H1 (cell line): ENCODE data around the gene OR8I2. TPM values are rescaled to one million over a fixed set of nuclear protein-coding genes. Genes with fewer than 3 reads are reported as not detected.

ENCODE experiments used
- CTCF ChIA-PET: fragments of 300-600 bp; sonication (Branson Sonifier 250); formaldehyde crosslinking; loops from one replicate; lab custom pipeline; 2021; ENCODE audit not compliant: partially characterized antibody; lab: Charles Lee
- POLR2A ChIA-PET: fragments of 300-600 bp; sonication (Branson Sonifier 250); formaldehyde crosslinking; loops from one replicate; lab custom pipeline; 2021; ENCODE audit warnings: inconsistent platforms; ENCODE audit not compliant: partially characterized antibody; lab: Charles Lee
- DNase-seq, 2 experiments: peaks; one replicate each; pipeline versions ENCODE4 v3.0.0 to v3.0.0-alpha.2; 2010 to 2022; ENCODE audit warnings: low spot score in 2 of 2, low read depth in 1 of 2, mixed read lengths in 1 of 2
- FAIRE-seq: peaks from 2 replicates; lab custom pipeline; 2011; peaks lifted over from hg19 to GRCh38; lab: Jason Lieb, UNC
- H2AFZ ChIP-seq: 2 replicates; pipeline ENCODE4 v1.8.1; 2012; ENCODE audit warnings: low read length, inconsistent platforms
- H2AK5ac ChIP-seq: 2 replicates; pipeline ENCODE4 v1.6.1; 2013; ENCODE audit warnings: low read depth, low read length
- H2BK120ac ChIP-seq: replicated peaks from 2 replicates; pipeline ENCODE3; 2013; ENCODE audit warnings: low read depth, low read length, inconsistent platforms
- H2BK12ac ChIP-seq: 2 replicates; pipeline ENCODE4 v1.6.1; 2013; ENCODE audit warnings: low read depth, low read length
- H2BK15ac ChIP-seq: 2 replicates; pipeline ENCODE4 v1.6.1; 2013; ENCODE audit warnings: low read length
- H2BK20ac ChIP-seq: 2 replicates; pipeline ENCODE4 v1.6.1; 2013; ENCODE audit warnings: low read length
- H2BK5ac ChIP-seq: 2 replicates; pipeline ENCODE4 v1.6.1; 2013; ENCODE audit warnings: low read depth, low read length
- H3K14ac ChIP-seq: 2 replicates; pipeline ENCODE4 v1.6.1; 2013; ENCODE audit warnings: inconsistent platforms; ENCODE audit not compliant: insufficient read length
- H3K18ac ChIP-seq: 2 replicates; pipeline ENCODE4 v1.6.1; 2013; ENCODE audit warnings: low read length; ENCODE audit errors: extremely low read depth
- H3K23ac ChIP-seq: 2 replicates; pipeline ENCODE4 v1.6.1; 2013; ENCODE audit warnings: inconsistent platforms; ENCODE audit not compliant: insufficient read length
- H3K23me2 ChIP-seq: 2 replicates; pipeline ENCODE4 v1.6.1; 2013; ENCODE audit warnings: low read depth, low read length
- H3K27ac ChIP-seq: 2 replicates; pipeline ENCODE4 v1.6.1; 2011; ENCODE audit warnings: low read depth, low read length, inconsistent platforms
- H3K27me3 ChIP-seq, 4 experiments: replicated peaks in 1 of 4; 1 replicate in 1 of 4; 2 replicates in 3 of 4; pipeline versions ENCODE4 v1.6.1 to v1.8.1; 2011 to 2013; ENCODE audit warnings: low read length in 3 of 4, mild to moderate bottlenecking in 3 of 4, inconsistent platforms in 2 of 4, mixed read lengths in 2 of 4, moderate library complexity in 1 of 4; ENCODE audit not compliant: control insufficient read depth in 3 of 4, insufficient read depth in 3 of 4; ENCODE audit errors: extremely low read depth in 1 of 4
- H3K36me3 ChIP-seq, 4 experiments: 2 replicates each; pipeline versions ENCODE4 v1.6.1 to v1.8.1; 2011 to 2013; ENCODE audit warnings: mild to moderate bottlenecking in 4 of 4, low read length in 3 of 4, moderate library complexity in 2 of 4, control low read depth in 1 of 4, inconsistent platforms in 1 of 4; ENCODE audit not compliant: insufficient read depth in 4 of 4, control insufficient read depth in 2 of 4
- H3K4ac ChIP-seq: replicated peaks from 2 replicates; pipeline ENCODE3; 2013; ENCODE audit warnings: low read length, low read depth, mixed read lengths, inconsistent platforms; ENCODE audit not compliant: insufficient read length
- H3K4me1 ChIP-seq, 4 experiments: replicated peaks in 1 of 4; 1 replicate in 1 of 4; 2 replicates in 3 of 4; pipeline versions ENCODE4 v1.6.1 to v1.8.1; 2011 to 2013; ENCODE audit warnings: low read length in 3 of 4, inconsistent platforms in 2 of 4, mixed read lengths in 1 of 4; ENCODE audit not compliant: insufficient read depth in 4 of 4, control insufficient read depth in 3 of 4
- H3K4me2 ChIP-seq, 2 experiments: 2 replicates each; pipeline versions ENCODE4 v1.6.1 to v1.8.1; 2011 to 2013; ENCODE audit warnings: low read depth in 2 of 2, low read length in 2 of 2, control low read depth in 1 of 2, inconsistent platforms in 1 of 2, mild to moderate bottlenecking in 1 of 2; ENCODE audit not compliant: insufficient read depth in 1 of 2
- H3K4me3 ChIP-seq, 4 experiments: fragments of 200-600, 300-600 bp in 1 of 4; sonication (generic), shearing (Covaris generic), sonication (Bioruptor Twin) in 1 of 4; 2 replicates each; pipeline versions ENCODE4 v1.5.1 to v1.8.1; 2011 to 2016; ENCODE audit warnings: low read length in 4 of 4, low read depth in 3 of 4, control low read depth in 2 of 4, inconsistent platforms in 2 of 4, mild to moderate bottlenecking in 2 of 4, mixed read lengths in 1 of 4, moderate library complexity in 1 of 4; ENCODE audit not compliant: insufficient read depth in 2 of 4; ENCODE audit errors: extremely low read depth in 1 of 4
- H3K56ac ChIP-seq: replicated peaks from 2 replicates; pipeline ENCODE3; 2013; ENCODE audit warnings: low read depth, mild to moderate bottlenecking, mixed read lengths, low read length, inconsistent platforms; ENCODE audit not compliant: insufficient read length
- H3K79me1 ChIP-seq: 2 replicates; pipeline ENCODE4 v1.6.1; 2013; ENCODE audit warnings: low read depth, low read length, control low read depth
- H3K79me2 ChIP-seq, 2 experiments: 2 replicates each; pipeline versions ENCODE4 v1.6.1 to v1.8.1; 2012 to 2013; ENCODE audit warnings: low read length in 2 of 2, mild to moderate bottlenecking in 2 of 2, inconsistent platforms in 1 of 2; ENCODE audit not compliant: insufficient read depth in 2 of 2, control insufficient read depth in 1 of 2
- H3K9ac ChIP-seq, 4 experiments: replicated peaks in 1 of 4; 1 replicate in 1 of 4; 2 replicates in 3 of 4; pipeline versions ENCODE4 v1.6.1 to v1.8.1; 2011 to 2013; ENCODE audit warnings: low read depth in 3 of 4, low read length in 3 of 4, control low read depth in 2 of 4, mild to moderate bottlenecking in 2 of 4, moderate library complexity in 2 of 4, inconsistent platforms in 1 of 4; ENCODE audit errors: extremely low read depth in 1 of 4
- H3K9me3 ChIP-seq, 2 experiments: 2 replicates each; pipeline versions ENCODE4 v1.6.1 to v1.8.1; 2012 to 2013; ENCODE audit warnings: mild to moderate bottlenecking in 2 of 2, moderate library complexity in 2 of 2, control low read depth in 1 of 2, inconsistent platforms in 1 of 2, low read depth in 1 of 2, low read length in 1 of 2, mixed read lengths in 1 of 2; ENCODE audit not compliant: insufficient read depth in 2 of 2
- H4K20me1 ChIP-seq, 2 experiments: replicated peaks in 1 of 2; 2 replicates each; pipeline versions ENCODE3 to v1.8.1; 2011 to 2013; ENCODE audit warnings: inconsistent platforms in 2 of 2, low read length in 2 of 2, mild to moderate bottlenecking in 1 of 2; ENCODE audit not compliant: insufficient read depth in 2 of 2, control insufficient read depth in 1 of 2
- H4K5ac ChIP-seq: 2 replicates; pipeline ENCODE4 v1.6.1; 2013; ENCODE audit warnings: low read length, low read depth, mixed read lengths, inconsistent platforms; ENCODE audit not compliant: insufficient read length
- H4K8ac ChIP-seq: 2 replicates; pipeline ENCODE4 v1.8.0; 2013; ENCODE audit warnings: mild to moderate bottlenecking, moderate library complexity, low read length, inconsistent platforms; ENCODE audit not compliant: insufficient read depth; ENCODE audit errors: extremely low read depth
- H4K91ac ChIP-seq: replicated peaks from 2 replicates; pipeline ENCODE3; 2013; ENCODE audit warnings: low read length, mixed read lengths, inconsistent platforms; ENCODE audit not compliant: insufficient read length
- ATF2 ChIP-seq: IDR thresholded peaks from 2 replicates; pipeline ENCODE4 v1.6.1; 2012; ENCODE audit warnings: low read length, inconsistent platforms
- ATF3 ChIP-seq: IDR thresholded peaks from 2 replicates; pipeline ENCODE4 v1.6.1; 2011; ENCODE audit warnings: low read depth, mild to moderate bottlenecking, low read length; ENCODE audit not compliant: insufficient read depth
- BACH1 ChIP-seq: IDR thresholded peaks from 2 replicates; pipeline ENCODE4 v1.6.1; 2012; ENCODE audit warnings: low read length, improper control_type of control experiment
- CBX8 ChIP-seq: fragments of 300-800, 300-1000 bp; sonication (generic); IDR thresholded peaks from 2 replicates; pipeline ENCODE4 v1.7.1; 2016; ENCODE audit warnings: low read depth, low read length, borderline replicate concordance
- CEBPB ChIP-seq: IDR thresholded peaks from 2 replicates; pipeline ENCODE4 v1.6.1; 2012; ENCODE audit warnings: low read depth, low read length
- HDAC6 ChIP-seq: IDR thresholded peaks from one replicate; pipeline ENCODE4 v1.7.1; 2012; ENCODE audit warnings: low read depth, mild to moderate bottlenecking, inconsistent platforms, low read length, moderate library complexity
- SIRT6 ChIP-seq: IDR thresholded peaks from one replicate; pipeline ENCODE4 v1.7.1; 2012; ENCODE audit warnings: low read length, inconsistent platforms
- TAF7 ChIP-seq: optimal IDR thresholded peaks from 2 replicates; pipeline ENCODE3; 2011; ENCODE audit warnings: low read depth, mild to moderate bottlenecking, inconsistent platforms, low read length, moderate library complexity, borderline replicate concordance
- polyA plus RNA-seq, 7 experiments: library from polyadenylated mRNA; depleted of rRNA in 3 of 7; stranded (reverse) in 5 of 7; unstranded in 2 of 7; fragments of >200 nt in 5 of 7; fragments of 200-250 nt in 2 of 7; gene quantifications; 1 replicate in 5 of 7; 2 replicates in 1 of 7; 4 replicates in 1 of 7; pipeline versions ENCODE4 v1.2.1 to v1.2.3, GENCODE V29; 2011 to 2013; ENCODE audit warnings: missing spikeins in 2 of 7, mixed read lengths in 2 of 7
- total RNA-seq: library from RNA; stranded (reverse); fragmentation: NEBNext Ultra II Directional; extraction: Animal tissue kit (Norgen Biotek cat#: 25700); gene quantifications from 2 replicates; pipeline ENCODE4 v1.2.1, GENCODE V29; 2021

OR8I2 gene
- total and polyA plus RNA-seq, 2 of the 8 experiments (the other 6 are each of a cell fraction or from before 2014, with no cell fraction given) = not detected

GRCh38 chr11:56103210-56103737 lies 10.2 kb downstream of the OR8I2 start, which contains the start of gene OR8H2:
OR8H2 (plus strand) TSS chr11:56103687; CDS start chr11:56105043, 1,356 bp downstream.
- Histone ChIP-seq H3K23me2 (no peaks in the 10 kb centered on the region), H2BK120ac (no peak within 1 kb of the TSS), H3K27me3 (no peaks in the 10 kb centered on the region), H3K23ac (no peak within 1 kb of the TSS), H3K79me1 (no peaks in the 10 kb centered on the region), H3K4ac (no peak within 1 kb of the TSS), H2BK20ac (no peak within 1 kb of the TSS), H3K36me3 (no peaks in the 10 kb centered on the region), H4K5ac (no peak within 1 kb of the TSS), H3K79me2 (no peaks in the 10 kb centered on the region), H3K4me1 (no peaks in the 10 kb centered on the region), H2AFZ (no peak within 1 kb of the TSS), H4K91ac (no peak within 1 kb of the TSS), H3K9me3 (no peaks in the 10 kb centered on the region), H4K20me1 (no peaks in the 10 kb centered on the region), H2BK5ac (no peak within 1 kb of the TSS), H3K18ac (no peak within 1 kb of the TSS), H4K8ac (no peak within 1 kb of the TSS), H3K4me2 (no peak within 1 kb of the TSS), H2BK15ac (no peak within 1 kb of the TSS), H2BK12ac (no peak within 1 kb of the TSS), H3K56ac (no peak within 1 kb of the TSS), H2AK5ac (no peak within 1 kb of the TSS), H3K4me3 (no peak within 1 kb of the TSS), H3K9ac (no peak within 1 kb of the TSS), H3K14ac (no peak within 1 kb of the TSS), H3K27ac (no peak within 1 kb of the TSS)
- FAIRE-seq = no peak
- ChIA-PET CTCF (no interaction called here), POLR2A (no interaction called here)
- TF ChIP-seq SIRT6 (no peak), CBX8 (no peak), BACH1 (no peak), ATF2 (no peak), TAF7 (no peak), ATF3 (no peak), HDAC6 (no peak), CEBPB (no peak)
- DNase-seq = no peak
